Ovary (tissue), 9 donors: Measurements from ENCODE around the gene TAAR8. TPM values are rescaled to one million over a fixed set of nuclear protein-coding genes. Genes with fewer than 3 reads are reported as not detected.

ENCODE experiments used
- DNase-seq, 5 donors: peaks; one replicate each; pipeline ENCODE4 v3.0.0-alpha.2; 2019 to 2020
- H3K27ac ChIP-seq, 2 donors: fragments of 200-600 bp; one replicate each; pipeline versions ENCODE4 v1.5.1 to v1.8.0; 2019 to 2022
- H3K27me3 ChIP-seq: fragments of 200-600 bp; one replicate; pipeline ENCODE4 v1.8.0; 2022
- H3K36me3 ChIP-seq: fragments of 200-600 bp; sonication (generic); one replicate; pipeline ENCODE4 v1.5.1; 2019
- H3K4me1 ChIP-seq: one replicate; pipeline ENCODE4 v1.8.1; 2013; ENCODE audit warnings: mild to moderate bottlenecking, moderate library complexity; ENCODE audit not compliant: insufficient read depth
- H3K4me3 ChIP-seq: fragments of 200-600 bp; sonication (generic); one replicate; pipeline ENCODE4 v1.5.1; 2017
- H3K9me3 ChIP-seq, 2 donors: fragments of 200-600 bp in 1 of 2; sonication (generic) in 1 of 2; one replicate each; pipeline versions ENCODE4 v1.5.1 to v1.8.1; 2013 to 2019; ENCODE audit warnings: mild to moderate bottlenecking in 1 of 2, moderate library complexity in 1 of 2
- EP300 ChIP-seq: sonication (generic); formaldehyde crosslinking; IDR thresholded peaks from one replicate; pipeline ENCODE4 v1.6.1; 2017; ENCODE audit warnings: antibody characterized with exemption
- POLR2A ChIP-seq: fragments of 450-650 bp; IDR thresholded peaks from one replicate; pipeline ENCODE4 v1.6.1; 2017; ENCODE audit warnings: antibody characterized with exemption, mild to moderate bottlenecking, moderate library complexity
- WGBS, 3 donors: extraction: QIAGEN DNeasy Blood & Tissue Kit in 1 of 3; methylation state at CpG; one replicate each; pipeline versions ENCODE4 v1.1.5 to v1.1.7; 2013 to 2017; 5-methylcytosine and 5-hydroxymethylcytosine counted together
- intact Hi-C, 4 donors: fragments of 100-400 bp; cut with DNase I; formaldehyde crosslinking; loops; one replicate each; pipeline versions ENCODE4 v1.11.0 to v1.15.1; 2022 to 2023
- polyA plus RNA-seq, 2 donors: library from polyadenylated mRNA; stranded (reverse); fragments of 200-250 nt in 1 of 2; fragments of 350-450 nt in 1 of 2; fragmentation: Illumina TruSeq in 1 of 2; extraction: RNeasy Lipid Tissue Mini Kit (QIAGEN cat#74804) in 1 of 2; gene quantifications; one replicate each; pipeline ENCODE4 v1.2.3, GENCODE V29; 2013 to 2014
- total RNA-seq, 7 donors: library from RNA; depleted of rRNA in 2 of 7; stranded (reverse); fragments of >200 nt in 2 of 7; fragmentation: NEBNext Ultra II Directional in 3 of 7; extraction: Animal tissue kit (Norgen Biotek cat#: 25700) in 3 of 7; gene quantifications; one replicate each; pipeline versions ENCODE4 v1.1.0 to v1.2.4, GENCODE V29; 2016 to 2023
- TF ChIP-seq, protein P1 (sequence below), 3 donors: fragments of 450-650 bp in 2 of 3; fragments of 200-600 bp in 1 of 3; IDR thresholded peaks; one replicate each; pipeline versions ENCODE4 v1.5.1 to v1.8.0; 2016 to 2022; ENCODE audit warnings: antibody characterized with exemption in 3 of 3, mild to moderate bottlenecking in 1 of 3
- donor health status: DM: no; HTN: no; CAD: no; lungs with moderate emphysema.
- donor health status: DM: no; HTN: no; CAD: no.
- donor health status: Bipolar disorder and iron deficiency.
- donor health status: DM: yes; HTN: yes; CAD: no.
- donor health status: DM: no; HTN: no; CAD: no.
- donor health status: DM: yes; HTN: yes; CAD: no.

The TAAR8 gene
- total and polyA plus RNA-seq, 9 donors = not detected

GRCh38 chr6:132566404-132566803, 13.9 kb downstream of the TAAR8 start:
- H3K27me3 ChIP-seq = no peaks in the 10 kb centered on the region
- TF ChIP-seq, protein P1, sequence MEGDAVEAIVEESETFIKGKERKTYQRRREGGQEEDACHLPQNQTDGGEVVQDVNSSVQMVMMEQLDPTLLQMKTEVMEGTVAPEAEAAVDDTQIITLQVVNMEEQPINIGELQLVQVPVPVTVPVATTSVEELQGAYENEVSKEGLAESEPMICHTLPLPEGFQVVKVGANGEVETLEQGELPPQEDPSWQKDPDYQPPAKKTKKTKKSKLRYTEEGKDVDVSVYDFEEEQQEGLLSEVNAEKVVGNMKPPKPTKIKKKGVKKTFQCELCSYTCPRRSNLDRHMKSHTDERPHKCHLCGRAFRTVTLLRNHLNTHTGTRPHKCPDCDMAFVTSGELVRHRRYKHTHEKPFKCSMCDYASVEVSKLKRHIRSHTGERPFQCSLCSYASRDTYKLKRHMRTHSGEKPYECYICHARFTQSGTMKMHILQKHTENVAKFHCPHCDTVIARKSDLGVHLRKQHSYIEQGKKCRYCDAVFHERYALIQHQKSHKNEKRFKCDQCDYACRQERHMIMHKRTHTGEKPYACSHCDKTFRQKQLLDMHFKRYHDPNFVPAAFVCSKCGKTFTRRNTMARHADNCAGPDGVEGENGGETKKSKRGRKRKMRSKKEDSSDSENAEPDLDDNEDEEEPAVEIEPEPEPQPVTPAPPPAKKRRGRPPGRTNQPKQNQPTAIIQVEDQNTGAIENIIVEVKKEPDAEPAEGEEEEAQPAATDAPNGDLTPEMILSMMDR (IDR thresholded peaks at IDR 0.05) = no peak
- no peaks in the 10 kb centered on the region for H3K4me1 ChIP-seq
- no peaks in the 10 kb centered on the region for H3K9me3 ChIP-seq
- H3K27ac ChIP-seq = no peak overlapping the region
- intact Hi-C loops = no loop called here
- 82 to 92% (median 90%) methylated on average over 6 of the region's 6 CpGs for whole genome bisulfite sequencing, 3 donors
- H3K36me3 ChIP-seq = no peaks in the 10 kb centered on the region
- DNase-seq = no peak
- H3K4me3 ChIP-seq = no peak overlapping the region

- no peak overlapping the region for H3K27ac ChIP-seq
- H3K9me3 ChIP-seq = no peaks in the 10 kb centered on the region
- DNase-seq = no peak
- H3K27me3 ChIP-seq = no peaks in the 10 kb centered on the region
- no peak for TF ChIP-seq POLR2A
- TF ChIP-seq, protein P1 (IDR thresholded peaks at IDR 0.05) = no peak
- H3K4me1 ChIP-seq = no peaks in the 10 kb centered on the region
- no peak overlapping the region for H3K4me3 ChIP-seq
- intact Hi-C loops = no loop called here
- H3K36me3 ChIP-seq = no peaks in the 10 kb centered on the region
- 79 to 86% (median 82%) methylated on average over 1 of the region's 1 CpG for WGBS, 3 donors
Observed at GRCh38 chr6:132567566-132567965, 15.1 kb downstream of the TAAR8 start.

DNA sequence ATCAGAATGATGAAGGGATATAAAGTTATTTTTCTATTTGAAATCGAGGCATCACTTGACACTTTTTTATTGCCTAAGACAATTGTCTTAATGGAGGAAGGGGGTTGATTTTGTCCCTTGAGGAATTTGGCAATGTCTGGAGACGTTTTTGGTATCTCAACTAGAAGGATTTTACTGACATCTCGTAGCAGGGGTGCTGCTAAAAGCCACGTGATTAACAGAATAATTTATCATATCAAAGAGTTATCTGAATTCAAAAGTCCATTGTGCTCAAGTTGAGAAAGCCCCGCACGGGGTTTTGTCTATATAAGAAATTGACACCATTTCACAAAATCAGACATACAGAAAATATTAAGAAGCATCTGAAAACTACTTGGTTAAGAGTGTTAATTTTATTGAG, 16.1 kb downstream of the TAAR8 start:
- Histone ChIP-seq H3K9me3 (no peaks in the 10 kb centered on the region), H3K27me3 (no peaks in the 10 kb centered on the region), H3K4me3 (no peak overlapping the region), H3K36me3 (no peaks in the 10 kb centered on the region), H3K27ac (no peak overlapping the region), H3K4me1 (no peaks in the 10 kb centered on the region)
- DNase-seq = no peak
- intact Hi-C loops = no loop called here
- 64 to 68% (median 66%) methylated on average over 6 of the region's 6 CpGs for WGBS, 3 donors
- TF ChIP-seq POLR2A (no peak), EP300 (no peak)
- TF ChIP-seq, protein P1 (IDR thresholded peaks at IDR 0.05) = no peak

DNA sequence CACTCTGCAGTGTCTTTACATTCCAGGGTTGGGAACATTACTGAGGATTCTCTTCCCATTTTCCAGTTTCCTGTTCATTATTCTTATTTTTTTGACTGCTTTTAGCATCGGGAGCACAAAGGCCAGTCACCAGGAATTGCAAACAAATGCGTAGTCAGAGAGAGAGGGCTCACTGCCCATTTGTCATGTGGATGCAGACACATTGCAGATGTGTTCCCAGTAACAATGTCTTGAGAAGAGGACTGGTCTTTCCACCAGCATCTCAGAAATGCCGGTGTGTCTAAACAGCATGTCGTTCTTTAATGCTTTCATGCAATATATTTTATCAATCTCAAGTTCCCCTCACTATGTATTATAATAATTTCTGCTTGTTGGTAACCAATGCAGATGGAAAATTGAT, 16.7 kb downstream of the TAAR8 start:
- intact Hi-C loops = no loop called here
- TF ChIP-seq, protein P1 (IDR thresholded peaks at IDR 0.05) = no peak
- TF ChIP-seq EP300 (no peak), POLR2A (no peak)
- Histone ChIP-seq H3K4me3 (no peak overlapping the region), H3K36me3 (no peaks in the 10 kb centered on the region), H3K27me3 (no peaks in the 10 kb centered on the region), H3K4me1 (no peaks in the 10 kb centered on the region), H3K27ac (no peak overlapping the region), H3K9me3 (no peaks in the 10 kb centered on the region)
- WGBS, 3 donors = 33 to 42% (median 42%) methylated on average over 4 of the region's 4 CpGs
- DNase-seq = no peak

- no peak for TF ChIP-seq EP300
- TF ChIP-seq, protein P1 (IDR thresholded peaks at IDR 0.05) = no peak
- TF ChIP-seq POLR2A = no peak
- Histone ChIP-seq H3K4me3 (no peak within 1 kb of the TSS), H3K9me3 (no peaks in the 10 kb centered on the region), H3K27me3 (no peaks in the 10 kb centered on the region), H3K4me1 (no peaks in the 10 kb centered on the region), H3K36me3 (no peaks in the 10 kb centered on the region), H3K27ac (no peak within 1 kb of the TSS)
- intact Hi-C loops = no loop called here
- DNase-seq = no peak
- WGBS, 3 donors = 77 to 79% (median 79%) methylated on average over 15 of the region's 15 CpGs
Observed at GRCh38 chr6:132570221-132570777, 17.8 kb downstream of the TAAR8 start, which contains the start of gene TAAR6. TAAR6 (plus strand) TSS chr6:132570322; CDS start chr6:132570322, 0 bp downstream.
